ENCODE results near the gene MED6.

MED6 gene, protein sequence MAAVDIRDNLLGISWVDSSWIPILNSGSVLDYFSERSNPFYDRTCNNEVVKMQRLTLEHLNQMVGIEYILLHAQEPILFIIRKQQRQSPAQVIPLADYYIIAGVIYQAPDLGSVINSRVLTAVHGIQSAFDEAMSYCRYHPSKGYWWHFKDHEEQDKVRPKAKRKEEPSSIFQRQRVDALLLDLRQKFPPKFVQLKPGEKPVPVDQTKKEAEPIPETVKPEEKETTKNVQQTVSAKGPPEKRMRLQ

DNA sequence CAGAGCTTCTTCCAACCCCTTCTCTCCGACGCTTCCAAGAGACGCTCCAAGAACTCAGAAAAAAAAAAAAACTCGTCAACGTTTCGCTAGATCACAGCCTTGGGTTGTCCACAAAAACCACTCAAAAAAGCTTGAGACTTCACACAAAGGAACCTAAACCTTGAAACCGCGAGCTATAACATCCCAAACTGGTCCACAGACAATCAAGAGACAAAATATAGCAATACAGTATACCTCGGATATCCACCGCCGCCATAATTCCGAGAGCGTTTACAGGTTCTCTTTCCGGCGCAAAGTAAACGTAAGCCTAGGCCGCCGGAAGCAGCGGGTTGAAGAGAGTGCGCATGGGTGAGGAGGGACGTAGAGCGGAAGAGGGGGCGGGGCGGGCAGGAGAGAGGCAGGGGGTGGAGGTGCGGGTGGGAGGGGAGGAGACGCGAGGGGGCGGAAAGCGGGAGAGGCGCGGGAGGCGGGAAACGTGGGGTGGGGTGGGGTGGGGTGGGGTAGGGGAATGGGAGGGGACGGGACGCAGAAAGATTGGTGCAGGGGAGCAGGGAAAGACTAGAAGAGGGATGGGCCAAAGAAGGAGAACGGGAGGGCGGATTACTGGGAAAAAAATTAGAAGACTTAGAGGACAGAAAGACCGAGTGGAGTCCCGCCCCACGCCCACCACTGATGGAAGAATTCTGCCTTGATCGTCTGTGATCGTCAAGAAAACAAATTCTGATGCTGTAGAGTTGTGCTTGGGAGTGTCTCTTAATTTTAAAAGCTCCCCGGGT lies at the start of gene MED6:
Gene MED6, minus strand, starts transcription at position 274 of the 776 bp plus-strand sequence. Its CDS starts 18 bp downstream, at position 256.
- peak; percentile 44 for DNase-seq

DNA sequence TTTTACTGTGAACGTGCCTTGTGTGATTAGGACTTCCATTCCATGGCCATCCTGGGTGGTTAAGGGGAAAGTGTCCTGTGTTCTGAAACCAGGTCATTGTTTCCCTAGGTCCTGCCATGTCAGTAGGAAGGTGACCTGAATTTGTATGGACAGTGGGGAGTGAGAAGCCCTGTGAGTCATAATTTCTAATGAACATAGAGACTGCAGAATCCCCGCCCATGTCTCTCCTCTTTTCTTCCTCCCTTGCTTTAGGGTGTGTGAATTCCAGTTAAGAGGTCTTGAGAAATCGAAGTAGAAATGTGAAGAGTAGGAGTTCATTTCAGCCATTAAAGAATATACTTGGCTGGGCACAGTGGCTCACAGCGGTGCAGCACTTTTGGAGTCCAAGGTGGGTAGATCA lies 49.3 kb upstream of the MED6 start:
- no peak for DNase-seq

DNA sequence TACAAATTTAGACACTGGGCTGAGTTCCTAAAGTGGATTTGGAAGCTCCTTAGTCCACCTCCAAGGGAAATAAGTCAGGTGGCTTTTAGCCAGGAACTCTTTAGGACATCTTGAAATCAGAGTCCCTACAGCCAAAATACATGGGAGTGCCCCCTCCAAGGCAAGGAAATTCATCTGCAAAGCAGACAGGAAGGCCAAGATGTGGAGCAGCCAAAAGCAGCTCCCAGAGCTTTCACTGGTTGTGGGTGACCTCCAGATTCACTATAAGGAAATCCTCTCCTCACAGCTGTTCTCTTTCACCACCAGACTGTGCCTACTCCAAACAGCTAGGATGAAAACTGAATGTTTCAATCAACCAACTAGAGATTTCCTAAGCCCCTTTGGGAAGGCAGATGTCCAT lies 47.9 kb upstream of the MED6 start:
- no peak for DNase-seq

DNA sequence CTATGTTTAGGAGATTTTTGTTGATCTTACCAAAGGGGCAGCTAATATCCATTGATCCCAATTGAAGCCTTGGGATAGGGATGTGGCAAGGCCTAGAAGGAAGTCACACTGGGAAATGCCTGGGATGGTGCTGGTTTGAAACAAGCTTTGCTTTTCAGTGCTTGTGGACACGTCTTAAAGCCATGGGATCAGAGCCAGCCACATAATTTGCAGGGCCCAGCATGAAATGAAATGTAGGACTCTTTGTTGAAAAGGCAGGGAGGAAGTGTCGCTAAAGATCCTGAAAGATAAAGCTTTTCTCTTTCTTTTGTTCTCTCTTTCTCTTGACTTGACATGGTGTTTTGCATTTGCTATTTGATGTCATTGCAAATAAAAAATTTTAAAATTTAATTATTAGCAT lies 46.2 kb upstream of the MED6 start:
- DNase-seq, result no peak

DNA sequence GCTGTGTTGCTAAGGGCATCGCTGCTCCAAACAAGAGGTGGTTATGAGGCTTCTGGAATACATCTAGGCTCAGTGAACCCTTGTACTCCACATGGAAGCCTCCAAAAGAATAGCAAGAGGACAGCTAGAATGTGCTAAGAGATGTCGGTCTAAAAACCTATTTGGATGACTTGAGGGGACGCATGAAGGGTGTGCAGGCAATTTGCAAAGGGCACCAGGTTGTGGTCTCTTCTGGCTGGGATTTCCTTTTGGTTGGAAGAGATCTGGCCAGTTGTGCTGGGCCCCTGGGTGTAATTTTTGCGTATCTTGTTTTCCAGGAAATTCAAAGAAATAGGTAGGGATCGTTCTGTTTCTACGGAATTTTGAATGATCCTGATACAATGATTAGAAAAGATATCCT lies 45.4 kb upstream of the MED6 start:
- DNase-seq, result no peak

DNA sequence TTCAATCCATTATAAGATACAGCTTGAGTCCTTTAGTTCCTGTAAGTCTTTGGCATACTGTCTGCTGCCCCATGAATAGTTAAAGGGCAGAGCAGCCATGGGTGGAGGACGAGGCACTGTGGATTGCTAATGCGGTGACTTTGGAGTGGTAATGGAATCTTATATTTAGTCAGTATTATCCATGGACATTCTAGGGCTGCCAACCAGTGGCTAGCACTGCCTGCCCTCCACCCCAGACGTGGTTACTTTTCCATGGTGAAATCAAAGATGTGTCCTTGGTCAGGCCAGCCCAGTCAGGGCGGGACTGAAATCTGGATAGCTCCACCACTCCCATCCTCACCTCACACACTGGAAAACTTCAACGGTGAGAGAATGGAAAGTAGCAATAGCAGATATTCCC lies 43.5 kb upstream of the MED6 start:
- no peak for DNase-seq

DNA sequence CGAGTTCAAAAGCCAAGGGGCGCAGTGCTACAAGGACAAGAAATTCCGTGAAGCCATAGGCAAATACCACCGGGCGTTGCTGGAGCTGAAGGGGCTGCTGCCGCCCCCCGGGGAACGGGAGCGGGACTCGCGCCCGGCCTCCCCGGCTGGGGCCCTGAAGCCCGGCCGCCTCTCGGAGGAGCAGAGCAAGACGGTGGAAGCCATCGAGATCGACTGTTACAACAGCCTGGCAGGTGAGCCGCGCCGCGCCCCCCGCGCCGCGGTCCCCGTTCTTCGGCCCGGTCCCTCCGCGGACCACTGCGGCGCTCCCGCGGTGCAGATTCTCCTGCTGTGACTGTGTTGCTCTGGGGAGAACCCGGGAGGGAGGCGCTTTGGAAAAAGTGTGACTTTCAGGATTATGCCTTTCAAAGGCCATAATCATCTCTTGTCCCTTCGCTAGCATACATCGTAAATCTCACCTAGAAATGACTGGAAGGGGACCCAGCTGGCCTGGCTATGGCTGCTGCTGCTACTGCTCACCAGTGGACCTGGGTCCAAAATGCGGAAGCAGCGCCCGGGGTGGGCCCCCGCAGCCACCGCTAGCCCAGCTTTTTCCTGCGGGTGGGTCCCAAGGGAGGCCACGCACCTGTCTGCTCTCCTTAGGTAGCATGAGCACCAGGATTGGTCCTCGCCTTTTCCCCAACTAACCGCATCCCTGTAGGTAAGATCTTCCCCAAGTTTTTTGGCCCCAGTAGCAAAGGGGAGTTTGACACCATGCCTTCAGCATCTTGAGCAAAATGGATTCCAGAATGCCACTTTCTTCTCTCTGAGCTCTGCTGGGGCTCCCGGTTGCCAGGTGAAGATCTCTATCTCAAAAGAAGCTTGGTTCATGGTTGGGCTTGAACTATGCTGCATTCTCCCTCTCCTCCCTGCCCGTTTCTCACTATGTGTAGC lies 42.1 kb upstream of the MED6 start:
- DNase-seq, result no peak

DNA sequence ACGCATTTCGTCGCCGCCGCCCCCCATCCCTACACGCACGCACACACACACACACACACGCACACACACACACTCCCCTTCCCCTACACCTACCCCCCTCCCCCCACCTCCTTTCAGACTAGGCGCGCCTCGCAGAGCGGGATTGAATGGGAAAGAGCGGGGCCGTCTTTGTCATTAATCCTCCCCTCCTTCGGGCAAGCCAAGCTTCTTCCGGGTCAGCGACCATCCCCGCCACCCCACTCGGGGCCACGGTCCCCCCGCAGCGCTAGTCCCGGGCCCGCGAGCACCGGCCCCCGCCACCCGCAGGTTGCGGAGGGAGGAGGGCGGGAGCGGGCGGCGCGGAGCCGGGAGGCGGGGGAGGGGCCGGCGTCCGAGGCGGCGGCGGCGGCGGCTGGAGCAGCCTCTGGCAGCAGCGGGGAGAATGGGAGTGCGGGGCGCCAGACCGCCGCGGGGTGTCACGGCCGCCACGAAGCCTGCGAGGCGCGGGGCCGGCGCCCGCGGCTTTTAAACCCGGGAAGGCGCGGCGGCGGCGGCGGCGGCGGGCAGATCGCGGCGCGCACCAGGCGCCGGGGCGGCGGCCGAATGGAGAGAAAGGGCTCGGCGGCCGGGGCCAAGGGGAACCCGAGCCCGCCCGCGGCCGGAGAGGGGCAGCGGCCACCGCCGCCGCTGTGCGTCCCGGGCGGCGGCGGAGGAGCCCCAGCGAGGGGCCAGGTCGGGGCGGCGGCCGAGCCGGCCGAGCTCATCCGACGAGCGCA lies 41.3 kb upstream of the MED6 start, which contains the start of gene TTC9:
Gene TTC9, plus strand, starts transcription at position 369 of the 755 bp plus-strand sequence. Its CDS starts 214 bp downstream, at position 583.
- no peak for DNase-seq

DNA sequence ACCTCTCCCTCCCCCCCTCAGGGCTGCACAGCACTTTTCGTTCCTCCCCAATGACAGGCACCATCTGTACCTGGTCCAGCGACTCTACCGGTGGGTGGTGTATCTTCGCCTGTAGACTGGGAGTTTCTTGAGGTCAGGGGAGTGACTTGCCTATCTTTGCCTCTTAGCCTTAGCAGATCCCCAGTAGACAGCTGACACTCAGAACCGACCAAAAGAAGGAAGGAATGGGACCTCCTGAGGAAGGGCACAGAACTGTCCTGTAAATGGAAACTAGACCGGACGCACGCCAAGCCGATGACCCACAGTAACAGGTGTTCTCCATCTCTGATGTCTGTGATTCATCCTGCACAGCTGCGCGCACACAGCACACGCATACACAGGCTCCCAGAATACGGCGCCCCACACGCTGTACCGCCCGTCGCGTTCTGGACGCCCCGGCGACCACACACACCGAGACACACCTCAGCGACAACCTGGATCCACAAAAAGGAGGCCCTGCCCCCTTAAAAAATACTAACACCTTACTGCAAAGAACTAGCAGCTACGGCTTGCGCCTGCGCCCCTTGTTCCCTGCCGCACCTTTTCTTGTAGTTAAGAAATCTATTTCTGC lies 40.6 kb upstream of the MED6 start:
- DNase-seq, result no peak

DNA sequence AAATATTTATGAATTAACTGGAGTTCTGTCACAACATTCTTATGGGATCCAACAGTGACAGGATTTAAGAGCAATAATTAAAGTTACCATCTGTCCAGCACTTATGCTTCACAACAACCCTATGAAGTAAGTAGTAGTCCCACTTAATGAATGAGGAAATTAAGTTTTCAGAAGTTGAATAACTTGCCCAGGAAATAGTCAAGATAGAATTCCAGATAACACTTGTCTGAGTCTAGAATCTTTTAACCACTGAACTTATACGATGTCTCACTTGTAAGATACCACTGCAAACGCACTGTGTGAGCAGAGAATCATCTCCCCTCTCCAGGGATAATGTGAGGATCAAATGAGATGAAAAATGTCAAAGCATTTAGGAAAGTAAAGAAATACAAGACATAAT lies 38.0 kb upstream of the MED6 start:
- DNase-seq, result no peak

DNA sequence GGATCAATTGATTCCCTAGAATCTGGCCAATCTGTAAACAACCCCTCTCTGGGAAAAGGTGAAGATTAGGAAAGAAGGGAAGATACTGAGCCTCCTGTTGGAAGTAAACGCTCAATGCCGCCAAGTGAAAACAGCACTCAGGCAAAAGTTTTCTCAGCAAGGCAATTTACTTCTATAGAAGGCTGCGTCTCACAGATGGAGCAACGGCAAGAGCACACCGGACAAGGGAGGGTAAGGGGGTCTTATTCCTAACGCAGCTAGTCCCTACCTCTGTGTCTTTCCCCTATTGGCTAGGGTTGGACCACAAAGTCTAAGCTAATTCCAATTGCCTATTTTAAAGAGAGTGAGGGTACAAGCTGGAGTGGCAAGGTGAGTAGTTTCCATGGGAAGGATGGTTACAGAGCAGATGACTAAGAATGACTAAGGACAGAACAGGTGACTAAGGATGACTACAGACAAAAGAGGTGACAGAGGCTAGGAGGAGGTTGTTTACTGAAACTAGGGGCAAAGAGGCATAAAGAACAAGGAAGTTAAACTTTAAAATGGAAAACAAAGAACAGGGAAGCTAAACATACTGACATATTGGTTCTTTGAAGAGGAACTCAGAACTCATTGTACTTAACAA lies 35.6 kb upstream of the MED6 start:
- DNase-seq, result no peak

DNA sequence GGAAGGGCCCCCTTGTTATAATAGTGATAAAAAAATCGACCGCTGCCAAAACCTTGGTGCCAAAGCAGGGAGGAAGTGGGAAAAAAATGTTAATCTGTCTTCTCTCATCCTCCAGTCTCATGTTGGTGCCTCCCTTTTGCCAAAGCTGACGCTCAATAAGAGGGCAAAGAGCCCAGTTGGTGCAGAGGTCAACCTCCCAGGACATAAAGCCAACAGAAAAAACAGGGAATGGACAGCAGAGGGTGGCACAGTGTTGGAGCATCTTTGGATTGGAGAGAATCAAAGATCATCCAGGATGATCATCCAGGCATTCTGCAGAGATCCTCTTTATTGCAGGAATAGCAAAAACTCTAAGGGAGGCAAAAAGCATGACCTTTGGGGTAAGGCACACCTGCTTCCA lies 31.5 kb upstream of the MED6 start:
- no peak for DNase-seq

DNA sequence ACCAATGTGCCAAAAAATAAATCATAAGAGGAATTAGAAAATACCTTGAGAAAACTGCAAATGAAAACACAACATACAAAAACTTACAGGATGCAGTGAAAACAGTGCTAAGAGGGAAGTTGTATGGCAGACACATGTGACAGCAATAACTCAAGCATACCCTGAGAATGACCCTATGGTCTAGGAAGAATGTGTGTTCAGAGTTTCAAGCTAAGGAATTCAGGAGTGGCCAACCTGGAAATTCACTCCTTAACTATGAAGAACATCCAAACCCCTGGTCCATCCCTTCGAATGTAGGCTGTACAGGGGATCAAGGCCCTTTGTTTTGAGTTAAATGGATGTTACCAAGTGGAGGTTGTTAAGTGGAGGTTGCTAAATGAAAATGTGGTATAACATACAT lies 24.5 kb upstream of the MED6 start:
- DNase-seq, result no peak

DNA sequence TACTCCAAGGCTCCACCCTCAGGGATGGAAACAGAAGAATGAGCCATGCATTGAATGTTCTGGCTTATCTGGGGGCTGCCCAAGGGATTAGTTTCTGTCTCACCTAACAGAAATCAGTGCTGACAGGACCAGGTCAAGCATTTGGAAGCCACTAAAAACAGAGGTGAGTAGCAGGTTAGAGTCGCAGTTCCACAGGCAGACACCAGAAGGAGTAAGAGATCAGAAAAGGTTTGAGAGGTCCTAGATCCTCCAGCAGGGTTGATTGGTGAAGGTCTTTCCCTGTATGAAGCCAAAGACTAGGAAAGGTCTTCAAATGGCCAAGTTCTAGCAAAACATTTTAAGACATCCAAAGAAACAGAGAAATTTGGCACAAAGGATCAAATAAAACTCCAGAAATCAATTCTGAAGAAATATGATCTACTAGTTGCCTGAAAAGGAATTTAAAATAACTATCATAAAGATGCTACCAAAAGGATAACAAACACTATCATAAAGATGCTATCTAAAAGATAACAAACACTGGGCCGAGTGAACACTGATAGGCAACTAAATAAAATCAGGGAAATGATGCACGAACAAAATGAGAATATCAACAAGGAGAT lies 21.8 kb upstream of the MED6 start:
- DNase-seq, result no peak

DNA sequence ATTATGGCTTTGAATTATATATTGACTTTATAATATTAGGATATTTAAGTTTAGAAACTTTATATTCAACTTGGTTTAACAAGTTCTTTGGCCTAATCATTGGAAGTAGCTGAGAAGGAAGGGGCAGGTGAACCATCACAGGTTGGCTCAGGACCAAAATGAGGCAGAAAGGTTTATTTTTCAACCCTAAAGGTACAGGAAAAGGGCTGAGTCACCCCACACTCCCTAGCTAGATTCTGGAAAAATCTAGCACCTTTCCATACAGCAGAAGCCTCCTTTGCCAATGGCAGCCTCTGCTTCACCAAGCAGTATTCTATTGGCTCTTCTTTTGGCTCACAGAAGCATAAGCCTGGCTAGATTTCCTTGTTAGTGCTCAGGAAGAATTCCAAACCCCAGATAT lies 19.3 kb upstream of the MED6 start:
- no peak for DNase-seq

DNA sequence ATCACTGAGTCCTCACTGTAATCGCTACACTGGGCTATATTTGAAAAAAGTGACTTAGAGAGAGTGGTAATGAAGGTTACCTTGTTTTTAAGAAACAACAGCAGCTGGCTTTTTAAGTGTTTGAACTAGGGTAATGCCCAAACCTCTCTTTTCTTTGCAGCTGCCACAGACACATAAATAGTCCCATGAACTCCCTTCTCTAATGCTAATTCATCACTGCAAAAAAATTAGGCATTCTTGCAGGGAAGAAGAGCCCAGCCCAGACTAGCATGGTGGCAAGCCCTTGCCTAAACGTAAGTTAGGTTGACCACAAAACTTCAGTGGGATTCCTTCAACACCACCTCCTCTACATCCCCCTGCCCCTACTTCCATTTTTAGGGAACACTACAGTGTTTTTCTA lies 17.9 kb upstream of the MED6 start:
- no peak for DNase-seq

DNA sequence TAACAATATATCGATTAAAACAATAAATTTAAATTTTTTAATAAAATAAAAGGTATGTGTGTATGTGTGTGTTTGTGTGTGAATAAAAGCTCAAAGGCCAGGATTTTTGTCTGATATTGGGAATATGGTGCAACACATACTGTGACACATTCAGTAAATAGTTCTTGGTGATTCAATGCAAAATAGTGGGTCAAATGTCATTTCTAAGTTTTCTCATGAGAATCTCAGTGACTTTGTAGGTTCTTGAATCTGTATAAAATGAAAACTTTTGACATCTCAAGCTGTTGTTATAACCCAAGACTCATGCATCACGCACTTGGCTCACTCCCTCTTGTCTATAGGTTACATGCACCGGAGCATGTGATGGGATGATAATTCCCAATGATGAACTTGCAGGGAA lies 16.2 kb upstream of the MED6 start:
- no peak for DNase-seq

DNA sequence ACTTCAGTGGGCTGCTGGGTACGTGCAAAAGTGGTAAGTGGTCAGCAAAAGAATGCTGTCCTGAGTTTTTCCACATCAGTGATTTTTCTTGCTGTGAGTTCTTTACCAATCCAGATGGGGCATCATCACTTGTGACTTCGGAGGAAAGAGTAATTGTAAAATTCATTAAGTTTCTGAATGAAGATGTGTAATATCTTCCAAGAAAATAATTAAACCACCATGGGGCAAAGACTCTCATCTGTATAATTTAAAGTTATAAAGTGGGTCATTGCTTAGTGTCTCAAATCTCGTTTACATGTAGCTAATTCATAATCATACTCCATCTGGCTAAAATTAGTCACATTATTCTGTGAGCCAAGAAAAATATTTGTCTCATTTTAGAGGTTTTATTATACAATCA lies 10.8 kb upstream of the MED6 start:
- no peak for DNase-seq

DNA sequence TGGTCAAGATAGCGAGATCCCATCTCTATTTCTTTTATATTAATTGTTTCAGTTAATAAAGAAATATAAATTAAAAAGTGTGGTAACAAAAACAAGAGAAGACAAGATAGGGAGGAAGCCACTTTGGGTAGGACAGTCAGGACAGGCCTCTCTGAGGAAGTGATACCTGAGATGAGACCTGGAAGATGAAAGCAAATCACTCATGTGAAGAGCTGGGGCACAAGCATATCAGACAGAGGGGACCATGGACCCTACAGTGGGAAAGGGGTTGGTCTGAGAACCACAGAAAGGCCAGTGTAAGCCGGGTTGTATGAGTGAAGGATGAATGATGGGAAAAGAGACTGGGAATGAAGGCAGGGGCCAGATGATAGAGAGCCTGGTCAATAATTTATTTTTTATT lies 1.8 kb upstream of the MED6 start:
- no peak for DNase-seq

DNA sequence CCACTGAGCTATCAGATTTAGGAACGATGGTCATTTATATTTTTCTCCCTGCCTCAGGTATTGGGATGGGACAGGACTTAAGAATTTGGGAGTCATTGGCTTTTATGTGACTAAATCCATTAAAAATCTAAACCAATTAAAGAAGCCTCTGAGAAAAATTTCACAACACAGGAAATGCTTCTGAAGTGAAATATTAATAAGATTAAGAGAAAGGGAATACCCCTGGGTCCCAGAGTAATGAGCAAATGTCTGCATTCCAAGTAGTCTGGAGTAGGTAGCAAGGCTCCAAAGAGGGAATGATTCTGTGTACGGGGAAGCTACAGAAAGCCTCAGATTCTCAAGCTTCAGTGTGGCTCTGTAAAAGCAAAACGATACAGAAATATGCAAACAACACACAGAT lies 707 bp upstream of the MED6 start:
- no peak for DNase-seq

DNA sequence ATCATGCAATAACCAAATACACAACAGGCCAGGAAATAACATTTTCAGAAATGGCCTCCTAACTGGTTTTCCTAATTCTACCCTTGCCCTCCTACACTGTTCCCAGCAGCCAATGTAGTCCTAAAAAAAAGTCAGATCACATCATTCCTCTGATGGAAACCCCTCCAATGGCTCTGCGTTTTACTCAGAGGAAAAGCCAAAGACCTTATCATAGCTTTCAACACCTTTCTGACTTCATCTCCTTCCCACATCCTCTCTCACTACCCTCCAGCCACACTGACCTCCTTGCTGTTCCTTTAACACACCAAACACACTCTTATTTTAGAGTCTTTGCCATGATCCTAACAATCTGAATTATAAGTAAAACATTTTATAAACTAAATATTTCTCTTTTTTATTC lies 1.1 kb downstream of the MED6 start:
- DNase-seq, result no peak
